ENCODE results near the gene CNKSR3. TPM values are rescaled to one million over a fixed set of nuclear protein-coding genes. Genes with fewer than 3 reads are reported as not detected.

Gene CNKSR3
- total RNA-seq, 1 experiment from 2014 or later, result 14.7 TPM

- H3K4me3 ChIP-seq, result no peak overlapping the region
- peaks cover 6% of the 10 kb centered on the region; the same call in 1 of the 2 replicates for H3K36me3 ChIP-seq
- peaks cover 19% of the 10 kb centered on the region for H3K4me1 ChIP-seq (replicated peaks)
- no peak overlapping the region for H3K27ac ChIP-seq
- peak in 1 of 2 experiments; percentile 62 for DNase-seq (ENCODE audit: low read depth in 1 of 2, low spot score in 2 of 2)
- H3K27me3 ChIP-seq (replicated peaks), result no peaks in the 10 kb centered on the region
- no peaks in the 10 kb centered on the region for H3K9me3 ChIP-seq (replicated peaks)
These were observed 76.8 kb downstream of the CNKSR3 start for GRCh38 chr6:154433477-154434241.

- Histone ChIP-seq H3K36me3 (peaks cover 11% of the 10 kb centered on the region; the same call in 1 of the 2 replicates), H3K27me3 (replicated peaks) (no peaks in the 10 kb centered on the region), H3K4me1 (replicated peaks) (peaks cover 19% of the 10 kb centered on the region), H3K9me3 (replicated peaks) (no peaks in the 10 kb centered on the region), H3K27ac (no peak overlapping the region), H3K4me3 (no peak overlapping the region)
- DNase-seq (ENCODE audit: low read depth in 1 of 2, low spot score in 2 of 2), result no peak
These were observed 77.7 kb downstream of the CNKSR3 start for GRCh38 chr6:154432533-154433476.

GRCh38 chr6:154430481-154430919, 80.0 kb downstream of the CNKSR3 start:
- Histone ChIP-seq H3K27me3 (replicated peaks) (no peaks in the 10 kb centered on the region), H3K27ac (no peak overlapping the region), H3K4me3 (no peak overlapping the region), H3K9me3 (replicated peaks) (no peaks in the 10 kb centered on the region), H3K36me3 (peaks cover 27% of the 10 kb centered on the region), H3K4me1 (replicated peaks) (peaks cover 19% of the 10 kb centered on the region)
- no peak for DNase-seq (ENCODE audit: low read depth in 1 of 2, low spot score in 2 of 2)

GRCh38 chr6:154429711-154430110, 80.8 kb downstream of the CNKSR3 start:
- H3K27me3 ChIP-seq (replicated peaks), result no peaks in the 10 kb centered on the region
- peaks cover 19% of the 10 kb centered on the region for H3K4me1 ChIP-seq (replicated peaks)
- peaks cover 27% of the 10 kb centered on the region for H3K36me3 ChIP-seq
- H3K9me3 ChIP-seq (replicated peaks), result no peaks in the 10 kb centered on the region
- H3K4me3 ChIP-seq, result no peak overlapping the region
- no peak overlapping the region for H3K27ac ChIP-seq
- no peak for DNase-seq (ENCODE audit: low read depth in 1 of 2, low spot score in 2 of 2)

GRCh38 chr6:154428897-154429296, 81.6 kb downstream of the CNKSR3 start:
- H3K27me3 ChIP-seq (replicated peaks), result no peaks in the 10 kb centered on the region
- no peak for DNase-seq (ENCODE audit: low read depth in 1 of 2, low spot score in 2 of 2)
- H3K9me3 ChIP-seq (replicated peaks), result no peaks in the 10 kb centered on the region
- H3K4me3 ChIP-seq, result no peak overlapping the region
- peaks cover 27% of the 10 kb centered on the region for H3K36me3 ChIP-seq
- peaks cover 15% of the 10 kb centered on the region for H3K4me1 ChIP-seq (replicated peaks)
- no peak overlapping the region for H3K27ac ChIP-seq

GRCh38 chr6:154427446-154427845, 83.0 kb downstream of the CNKSR3 start:
- H3K36me3 ChIP-seq, result peaks cover 27% of the 10 kb centered on the region
- no peak for DNase-seq (ENCODE audit: low read depth in 1 of 2, low spot score in 2 of 2)
- no peaks in the 10 kb centered on the region for H3K27me3 ChIP-seq (replicated peaks)
- H3K4me1 ChIP-seq (replicated peaks), result peaks cover under 1% of the 10 kb centered on the region
- no peaks in the 10 kb centered on the region for H3K9me3 ChIP-seq (replicated peaks)
- H3K4me3 ChIP-seq, result no peak overlapping the region
- no peak overlapping the region for H3K27ac ChIP-seq

GRCh38 chr6:154426997-154427396, 83.5 kb downstream of the CNKSR3 start:
- no peak for DNase-seq (ENCODE audit: low read depth in 1 of 2, low spot score in 2 of 2)
- no peaks in the 10 kb centered on the region for H3K4me1 ChIP-seq (replicated peaks)
- no peak overlapping the region for H3K4me3 ChIP-seq
- H3K27me3 ChIP-seq (replicated peaks), result no peaks in the 10 kb centered on the region
- H3K27ac ChIP-seq, result no peak overlapping the region
- no peaks in the 10 kb centered on the region for H3K9me3 ChIP-seq (replicated peaks)
- peaks cover 27% of the 10 kb centered on the region for H3K36me3 ChIP-seq

GRCh38 chr6:154425034-154425433, 85.5 kb downstream of the CNKSR3 start:
- no peaks in the 10 kb centered on the region for H3K27me3 ChIP-seq (replicated peaks)
- DNase-seq (ENCODE audit: low read depth in 1 of 2, low spot score in 2 of 2), result no peak
- H3K9me3 ChIP-seq (replicated peaks), result no peaks in the 10 kb centered on the region
- H3K36me3 ChIP-seq, result peaks cover 27% of the 10 kb centered on the region
- H3K27ac ChIP-seq, result no peak overlapping the region
- no peak overlapping the region for H3K4me3 ChIP-seq
- H3K4me1 ChIP-seq (replicated peaks), result no peaks in the 10 kb centered on the region

- H3K36me3 ChIP-seq, result peaks cover 7% of the 10 kb centered on the region
- peaks cover 30% of the 10 kb centered on the region for H3K4me1 ChIP-seq (replicated peaks)
- no peaks in the 10 kb centered on the region for H3K9me3 ChIP-seq (replicated peaks)
- DNase-seq (ENCODE audit: low read depth in 1 of 2, low spot score in 2 of 2), result no peak
- no peaks in the 10 kb centered on the region for H3K27me3 ChIP-seq (replicated peaks)
- no peak overlapping the region for H3K27ac ChIP-seq
- H3K4me3 ChIP-seq, result no peak overlapping the region
These were observed 96.3 kb downstream of the CNKSR3 start for GRCh38 chr6:154414021-154414813.

GRCh38 chr6:154412106-154412820, 98.2 kb downstream of the CNKSR3 start:
- peaks cover 11% of the 10 kb centered on the region; the same call in 1 of the 2 replicates for H3K36me3 ChIP-seq
- no peak overlapping the region for H3K4me3 ChIP-seq
- DNase-seq (ENCODE audit: low read depth in 1 of 2, low spot score in 2 of 2), result no peak
- H3K9me3 ChIP-seq (replicated peaks), result no peaks in the 10 kb centered on the region
- peaks cover 37% of the 10 kb centered on the region for H3K4me1 ChIP-seq (replicated peaks)
- H3K27me3 ChIP-seq (replicated peaks), result no peaks in the 10 kb centered on the region
- H3K27ac ChIP-seq, result peak overlapping the region; percentile 88

- peak overlapping the region; percentile 88 for H3K27ac ChIP-seq
- no peak for DNase-seq (ENCODE audit: low read depth in 1 of 2, low spot score in 2 of 2)
- H3K4me1 ChIP-seq (replicated peaks), result peaks cover 37% of the 10 kb centered on the region
- peak overlapping the region; percentile 3; the same call in 1 of the 2 replicates for H3K4me3 ChIP-seq
- H3K9me3 ChIP-seq (replicated peaks), result no peaks in the 10 kb centered on the region
- H3K27me3 ChIP-seq (replicated peaks), result no peaks in the 10 kb centered on the region
- H3K36me3 ChIP-seq, result peaks cover 14% of the 10 kb centered on the region; the same call in 1 of the 2 replicates
These were observed 99.4 kb downstream of the CNKSR3 start for GRCh38 chr6:154411076-154411475.

GRCh38 chr6:154410619-154411072, 99.8 kb downstream of the CNKSR3 start:
- H3K27me3 ChIP-seq (replicated peaks), result no peaks in the 10 kb centered on the region
- peaks cover 15% of the 10 kb centered on the region; the same call in 1 of the 2 replicates for H3K36me3 ChIP-seq
- DNase-seq (ENCODE audit: low read depth in 1 of 2, low spot score in 2 of 2), result peak; percentile 93 to 97
- H3K4me1 ChIP-seq (replicated peaks), result peaks cover 40% of the 10 kb centered on the region
- peak overlapping the region; percentile 88 for H3K27ac ChIP-seq
- no peaks in the 10 kb centered on the region for H3K9me3 ChIP-seq (replicated peaks)
- peak overlapping the region; percentile 3; the same call in 1 of the 2 replicates for H3K4me3 ChIP-seq

All from SJSA1 (cell line).